Measurements from ENCODE around the gene ZBTB3.

ZBTB3 gene

GRCh38 chr11:62787005-62787759, 33.2 kb upstream of the ZBTB3 start, which contains the start of gene TMEM179B:
Gene TMEM179B, plus strand, starts transcription at chr11:62787402. Its CDS starts 30 bp downstream, at chr11:62787432.
- no peaks in the 10 kb centered on the region for H3K27me3 ChIP-seq (replicated peaks; ENCODE audit: insufficient read depth, low read length)
- peaks cover 48% of the 10 kb centered on the region for H3K79me2 ChIP-seq (ENCODE audit: low read length)
- H3K4me1 ChIP-seq (ENCODE audit: low read length) = peaks cover 23% of the 10 kb centered on the region
- no peaks in the 10 kb centered on the region for H3K9me2 ChIP-seq (replicated peaks; ENCODE audit: insufficient read depth, low read length)
- H3F3A ChIP-seq (ENCODE audit: insufficient read depth, low read length) = peaks cover 31% of the 10 kb centered on the region
- TF ChIP-seq EZH2 (optimal IDR thresholded peaks at IDR 0.05; ENCODE audit: low read depth, low read length) = no peak
- TF ChIP-seq, protein P1, sequence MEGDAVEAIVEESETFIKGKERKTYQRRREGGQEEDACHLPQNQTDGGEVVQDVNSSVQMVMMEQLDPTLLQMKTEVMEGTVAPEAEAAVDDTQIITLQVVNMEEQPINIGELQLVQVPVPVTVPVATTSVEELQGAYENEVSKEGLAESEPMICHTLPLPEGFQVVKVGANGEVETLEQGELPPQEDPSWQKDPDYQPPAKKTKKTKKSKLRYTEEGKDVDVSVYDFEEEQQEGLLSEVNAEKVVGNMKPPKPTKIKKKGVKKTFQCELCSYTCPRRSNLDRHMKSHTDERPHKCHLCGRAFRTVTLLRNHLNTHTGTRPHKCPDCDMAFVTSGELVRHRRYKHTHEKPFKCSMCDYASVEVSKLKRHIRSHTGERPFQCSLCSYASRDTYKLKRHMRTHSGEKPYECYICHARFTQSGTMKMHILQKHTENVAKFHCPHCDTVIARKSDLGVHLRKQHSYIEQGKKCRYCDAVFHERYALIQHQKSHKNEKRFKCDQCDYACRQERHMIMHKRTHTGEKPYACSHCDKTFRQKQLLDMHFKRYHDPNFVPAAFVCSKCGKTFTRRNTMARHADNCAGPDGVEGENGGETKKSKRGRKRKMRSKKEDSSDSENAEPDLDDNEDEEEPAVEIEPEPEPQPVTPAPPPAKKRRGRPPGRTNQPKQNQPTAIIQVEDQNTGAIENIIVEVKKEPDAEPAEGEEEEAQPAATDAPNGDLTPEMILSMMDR (IDR thresholded peaks at IDR 0.05; ENCODE audit: low read length) = peak; percentile 52
- peak within 1 kb of the TSS; percentile 92 for H3K4me2 ChIP-seq (ENCODE audit: low read depth, low read length)
- peak within 1 kb of the TSS; percentile 76 for H3K27ac ChIP-seq (ENCODE audit: low read length)
- H2AFZ ChIP-seq (ENCODE audit: low read length) = peak within 1 kb of the TSS; percentile 47
- peak within 1 kb of the TSS; percentile 74 for H3K9ac ChIP-seq (ENCODE audit: low read length)
- no peaks in the 10 kb centered on the region for H4K20me1 ChIP-seq (ENCODE audit: insufficient read depth, low read length)
- H3K4me3 ChIP-seq (ENCODE audit: low read length) = peak within 1 kb of the TSS; percentile 80
- no peaks in the 10 kb centered on the region for H3K36me3 ChIP-seq (replicated peaks; ENCODE audit: insufficient read depth, low read length)
- DNase-seq = peak; percentile 98
- no peaks in the 10 kb centered on the region for H3K9me3 ChIP-seq (replicated peaks; ENCODE audit: insufficient read depth, low read length)

DNA sequence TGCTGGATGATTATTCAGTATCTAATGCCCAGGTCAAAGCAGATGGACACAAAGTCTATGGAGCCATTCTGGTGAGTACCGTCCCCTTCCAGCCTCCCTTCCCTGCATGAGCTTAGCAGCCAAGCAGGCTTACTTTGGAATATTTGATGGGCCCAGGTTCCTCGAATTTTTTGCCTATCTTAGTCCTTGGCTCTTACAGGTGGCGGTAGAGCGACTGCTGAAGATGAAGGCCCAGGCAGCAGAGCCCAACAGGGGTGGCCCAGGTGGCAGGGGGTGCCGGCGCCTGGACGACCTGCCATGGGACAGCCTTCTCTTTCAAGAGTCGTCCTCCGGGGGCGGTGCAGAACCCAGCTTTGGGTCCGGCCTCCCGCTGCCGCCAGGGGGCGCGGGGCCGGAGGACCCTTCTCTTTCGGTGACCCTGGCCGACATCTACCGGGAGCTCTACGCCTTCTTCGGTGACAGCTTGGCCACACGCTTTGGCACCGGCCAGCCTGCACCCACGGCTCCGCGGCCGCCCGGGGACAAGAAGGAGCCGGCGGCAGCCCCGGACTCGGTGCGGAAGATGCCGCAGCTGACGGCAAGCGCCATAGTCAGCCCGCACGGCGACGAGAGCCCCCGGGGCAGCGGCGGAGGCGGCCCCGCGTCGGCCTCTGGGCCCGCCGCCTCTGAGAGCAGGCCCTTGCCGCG, 32.5 kb upstream of the ZBTB3 start:
- no peaks in the 10 kb centered on the region for H3K9me3 ChIP-seq (replicated peaks; ENCODE audit: insufficient read depth, low read length)
- H3K27me3 ChIP-seq (replicated peaks; ENCODE audit: insufficient read depth, low read length) = no peaks in the 10 kb centered on the region
- TF ChIP-seq, protein P1 (IDR thresholded peaks at IDR 0.05; ENCODE audit: low read length) = peak; percentile 98
- TF ChIP-seq EZH2 (optimal IDR thresholded peaks at IDR 0.05; ENCODE audit: low read depth, low read length) = no peak
- TF ChIP-seq EZH2phosphoT487 (IDR thresholded peaks at IDR 0.05; ENCODE audit: low read length) = no peak
- peaks cover 21% of the 10 kb centered on the region for H3K4me1 ChIP-seq (ENCODE audit: low read length)
- peak overlapping the region; percentile 34; the same call in 1 of the 2 replicates for H2AFZ ChIP-seq (ENCODE audit: low read length)
- H3K9ac ChIP-seq (ENCODE audit: low read length) = peak overlapping the region; percentile 74
- H4K20me1 ChIP-seq (ENCODE audit: insufficient read depth, low read length) = no peaks in the 10 kb centered on the region
- H3K4me3 ChIP-seq (ENCODE audit: low read length) = peak overlapping the region; percentile 80
- H3K27ac ChIP-seq (ENCODE audit: low read length) = peak overlapping the region; percentile 76; the same call in 1 of the 2 replicates
- peaks cover 28% of the 10 kb centered on the region for H3F3A ChIP-seq (ENCODE audit: insufficient read depth, low read length)
- H3K4me2 ChIP-seq (ENCODE audit: low read depth, low read length) = peak overlapping the region; percentile 92
- no peaks in the 10 kb centered on the region for H3K9me2 ChIP-seq (replicated peaks; ENCODE audit: insufficient read depth, low read length)
- H3K79me2 ChIP-seq (ENCODE audit: low read length) = peaks cover 44% of the 10 kb centered on the region
- DNase-seq = peak; percentile 91
- H3K36me3 ChIP-seq (replicated peaks; ENCODE audit: insufficient read depth, low read length) = no peaks in the 10 kb centered on the region

- no peak overlapping the region for H3K27ac ChIP-seq (ENCODE audit: low read length)
- no peaks in the 10 kb centered on the region for H3K9me3 ChIP-seq (replicated peaks; ENCODE audit: insufficient read depth, low read length)
- H3K9me2 ChIP-seq (replicated peaks; ENCODE audit: insufficient read depth, low read length) = no peaks in the 10 kb centered on the region
- H3K27me3 ChIP-seq (replicated peaks; ENCODE audit: insufficient read depth, low read length) = no peaks in the 10 kb centered on the region
- TF ChIP-seq EZH2phosphoT487 (IDR thresholded peaks at IDR 0.05; ENCODE audit: low read length) = no peak
- TF ChIP-seq, protein P1 (IDR thresholded peaks at IDR 0.05; ENCODE audit: low read length) = no peak
- TF ChIP-seq EZH2 (optimal IDR thresholded peaks at IDR 0.05; ENCODE audit: low read depth, low read length) = no peak
- H3K4me2 ChIP-seq (ENCODE audit: low read depth, low read length) = no peak overlapping the region
- H2AFZ ChIP-seq (ENCODE audit: low read length) = no peak overlapping the region
- H3K9ac ChIP-seq (ENCODE audit: low read length) = no peak overlapping the region
- H4K20me1 ChIP-seq (ENCODE audit: insufficient read depth, low read length) = no peaks in the 10 kb centered on the region
- DNase-seq = no peak
- peaks cover 10% of the 10 kb centered on the region for H3K79me2 ChIP-seq (ENCODE audit: low read length)
- H3K36me3 ChIP-seq (replicated peaks; ENCODE audit: insufficient read depth, low read length) = no peaks in the 10 kb centered on the region
- no peak overlapping the region for H3K4me3 ChIP-seq (ENCODE audit: low read length)
- peaks cover 7% of the 10 kb centered on the region for H3K4me1 ChIP-seq (ENCODE audit: low read length)
- H3F3A ChIP-seq (ENCODE audit: insufficient read depth, low read length) = peaks cover 14% of the 10 kb centered on the region
These were observed 28.8 kb upstream of the ZBTB3 start for GRCh38 chr11:62782753-62783152.

Measured in MM.1S (cell line).